OCI-M1 (cell line): Measurements from ENCODE around the gene SIPA1L3.

Experiments
- DNase-seq: peaks from one replicate; lab custom pipeline; 2025; lab: John Stamatoyannopoulos, UW

Gene SIPA1L3

GRCh38 chr19:38193445-38193844 is 286.4 kb downstream of the SIPA1L3 start:
- no peak for DNase-seq

- DNase-seq = no peak
These were observed 287.2 kb downstream of the SIPA1L3 start for GRCh38 chr19:38194061-38194701.

- DNase-seq = no peak
These were observed 288.2 kb downstream of the SIPA1L3 start for GRCh38 chr19:38195237-38195636.

GRCh38 chr19:38196245-38196837 is 289.3 kb downstream of the SIPA1L3 start:
- no peak for DNase-seq

- no peak for DNase-seq
These were observed 290.1 kb downstream of the SIPA1L3 start for GRCh38 chr19:38196948-38197656.

GRCh38 chr19:38197937-38198704 is 291.1 kb downstream of the SIPA1L3 start:
- no peak for DNase-seq

- no peak for DNase-seq
These were observed 292.3 kb downstream of the SIPA1L3 start for GRCh38 chr19:38199340-38199739.

- no peak for DNase-seq
These were observed 294.7 kb downstream of the SIPA1L3 start for GRCh38 chr19:38201731-38202130.

GRCh38 chr19:38202504-38202903 is 295.5 kb downstream of the SIPA1L3 start:
- DNase-seq = no peak

GRCh38 chr19:38203197-38203596 is 296.2 kb downstream of the SIPA1L3 start:
- no peak for DNase-seq

GRCh38 chr19:38204096-38204495 is 297.1 kb downstream of the SIPA1L3 start:
- DNase-seq = no peak

GRCh38 chr19:38204728-38205127 is 297.7 kb downstream of the SIPA1L3 start:
- DNase-seq = no peak

- DNase-seq = no peak
These were observed 299.2 kb downstream of the SIPA1L3 start for GRCh38 chr19:38206006-38206745.

GRCh38 chr19:38206928-38207327 is 299.9 kb downstream of the SIPA1L3 start:
- no peak for DNase-seq

GRCh38 chr19:38207543-38207942 is 300.5 kb downstream of the SIPA1L3 start:
- no peak for DNase-seq

GRCh38 chr19:38208571-38208970 is 301.6 kb downstream of the SIPA1L3 start:
- DNase-seq = no peak

- DNase-seq = no peak
These were observed 302.1 kb downstream of the SIPA1L3 start for GRCh38 chr19:38209152-38209551.

GRCh38 chr19:38209671-38210457 is 302.9 kb downstream of the SIPA1L3 start:
- no peak for DNase-seq

GRCh38 chr19:38210458-38210987 is 303.5 kb downstream of the SIPA1L3 start:
- DNase-seq = no peak

- DNase-seq = no peak
These were observed 304.2 kb downstream of the SIPA1L3 start for GRCh38 chr19:38211151-38211591.

- DNase-seq = no peak
These were observed 304.8 kb downstream of the SIPA1L3 start for GRCh38 chr19:38211766-38212165.
